AG04450 (cell line): ENCODE data around the gene PARP2. TPM values are rescaled to one million over a fixed set of nuclear protein-coding genes. Genes with fewer than 3 reads are reported as not detected.

Experiments
- CTCF ChIA-PET: fragments of 300-600, 350-600 bp; formaldehyde crosslinking; extraction: SDS; loops from one replicate; lab custom pipeline; 2022; ENCODE audit warnings: antibody characterized with exemption, inconsistent platforms; lab: Charles Lee
- POLR2A ChIA-PET: fragments of 350-600 bp; formaldehyde crosslinking; extraction: SDS; loops from one replicate; lab custom pipeline; 2021; ENCODE audit warnings: antibody characterized with exemption, inconsistent platforms; lab: Yijun Ruan, JAX
- DNase-seq: peaks from one replicate; pipeline ENCODE4 v3.0.0-alpha.2; 2011; ENCODE audit warnings: low read depth, low spot score
- H3K27ac ChIP-seq: one replicate; pipeline ENCODE4 v1.5.1; 2012; ENCODE audit warnings: low read depth, low read length, control low read depth
- H3K27me3 ChIP-seq: one replicate; pipeline ENCODE4 v1.6.0; 2012; ENCODE audit warnings: low read length; ENCODE audit not compliant: control insufficient read depth, insufficient read depth
- H3K4me3 ChIP-seq: 2 replicates; pipeline ENCODE4 v1.5.1; 2011; ENCODE audit warnings: mild to moderate bottlenecking, low read depth, low read length, control low read depth
- H3K9me3 ChIP-seq: 2 replicates; pipeline ENCODE4 v1.5.1; 2012; ENCODE audit warnings: low read length; ENCODE audit not compliant: control insufficient read depth, insufficient read depth
- polyA plus RNA-seq: library from polyadenylated mRNA; depleted of rRNA; stranded (reverse); fragments of >200 nt; gene quantifications from 2 replicates; pipeline ENCODE4 v1.2.3, GENCODE V29; 2011
- TF ChIP-seq, protein P1 (sequence below): IDR thresholded peaks from 2 replicates; pipeline ENCODE4 v1.5.1; 2011; ENCODE audit warnings: low read depth, low read length, control low read depth, inconsistent platforms

Gene PARP2
- polyA plus RNA-seq, 1 experiment: 12.3 TPM

DNA sequence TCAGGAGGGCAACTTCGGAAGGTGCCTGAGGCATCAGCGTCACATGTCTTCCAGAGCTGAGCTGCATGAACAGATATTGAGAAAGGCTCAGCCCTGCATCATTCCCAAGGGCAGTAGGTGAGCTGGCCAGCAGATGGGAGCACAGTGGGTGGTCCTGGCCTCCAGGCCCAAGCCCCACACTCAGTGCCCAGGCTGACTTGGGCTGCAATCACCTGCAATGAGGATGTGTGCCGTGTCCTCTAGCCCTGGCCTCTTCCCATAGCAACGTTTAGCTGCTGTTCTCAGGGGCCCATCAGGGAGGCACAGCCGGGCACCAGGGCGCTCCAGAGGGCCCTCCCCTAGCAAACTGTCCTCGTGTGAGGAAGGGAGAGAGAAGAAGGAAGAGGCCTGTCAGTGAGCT is 37.9 kb downstream of the PARP2 start:
- Histone ChIP-seq H3K4me3 (no peak overlapping the region), H3K27me3 (no peaks in the 10 kb centered on the region), H3K9me3 (no peaks in the 10 kb centered on the region), H3K27ac (no peak overlapping the region)
- ChIA-PET POLR2A (no interaction called here), CTCF (no interaction called here)
- DNase-seq: no peak
- TF ChIP-seq, protein P1, sequence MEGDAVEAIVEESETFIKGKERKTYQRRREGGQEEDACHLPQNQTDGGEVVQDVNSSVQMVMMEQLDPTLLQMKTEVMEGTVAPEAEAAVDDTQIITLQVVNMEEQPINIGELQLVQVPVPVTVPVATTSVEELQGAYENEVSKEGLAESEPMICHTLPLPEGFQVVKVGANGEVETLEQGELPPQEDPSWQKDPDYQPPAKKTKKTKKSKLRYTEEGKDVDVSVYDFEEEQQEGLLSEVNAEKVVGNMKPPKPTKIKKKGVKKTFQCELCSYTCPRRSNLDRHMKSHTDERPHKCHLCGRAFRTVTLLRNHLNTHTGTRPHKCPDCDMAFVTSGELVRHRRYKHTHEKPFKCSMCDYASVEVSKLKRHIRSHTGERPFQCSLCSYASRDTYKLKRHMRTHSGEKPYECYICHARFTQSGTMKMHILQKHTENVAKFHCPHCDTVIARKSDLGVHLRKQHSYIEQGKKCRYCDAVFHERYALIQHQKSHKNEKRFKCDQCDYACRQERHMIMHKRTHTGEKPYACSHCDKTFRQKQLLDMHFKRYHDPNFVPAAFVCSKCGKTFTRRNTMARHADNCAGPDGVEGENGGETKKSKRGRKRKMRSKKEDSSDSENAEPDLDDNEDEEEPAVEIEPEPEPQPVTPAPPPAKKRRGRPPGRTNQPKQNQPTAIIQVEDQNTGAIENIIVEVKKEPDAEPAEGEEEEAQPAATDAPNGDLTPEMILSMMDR: no peak

DNA sequence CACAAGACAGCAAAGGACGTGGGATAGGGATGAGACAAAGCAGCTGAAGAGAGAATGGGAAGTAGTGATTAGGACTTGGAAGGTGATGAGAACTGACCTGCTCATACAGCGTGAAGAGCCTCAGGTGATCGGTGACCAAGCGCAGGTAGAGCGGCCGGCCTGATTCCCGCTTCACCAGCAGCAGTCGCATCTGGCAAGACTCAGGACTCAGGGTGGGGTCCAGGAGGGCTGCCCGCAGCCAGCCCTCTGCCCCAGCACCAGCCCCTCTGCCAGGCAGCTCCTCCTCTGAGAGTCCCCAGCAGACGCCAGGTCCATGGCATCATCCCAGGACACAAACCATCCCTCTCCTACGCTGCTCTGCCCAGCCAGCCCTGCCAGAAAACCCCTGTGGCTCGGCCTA is 39.1 kb downstream of the PARP2 start:
- ChIA-PET CTCF (no interaction called here), POLR2A (no interaction called here)
- TF ChIP-seq, protein P1: no peak
- DNase-seq: no peak
- H3K27me3 ChIP-seq: no peaks in the 10 kb centered on the region
- H3K27ac ChIP-seq: no peak overlapping the region
- H3K4me3 ChIP-seq: no peak overlapping the region
- H3K9me3 ChIP-seq: no peaks in the 10 kb centered on the region

DNA sequence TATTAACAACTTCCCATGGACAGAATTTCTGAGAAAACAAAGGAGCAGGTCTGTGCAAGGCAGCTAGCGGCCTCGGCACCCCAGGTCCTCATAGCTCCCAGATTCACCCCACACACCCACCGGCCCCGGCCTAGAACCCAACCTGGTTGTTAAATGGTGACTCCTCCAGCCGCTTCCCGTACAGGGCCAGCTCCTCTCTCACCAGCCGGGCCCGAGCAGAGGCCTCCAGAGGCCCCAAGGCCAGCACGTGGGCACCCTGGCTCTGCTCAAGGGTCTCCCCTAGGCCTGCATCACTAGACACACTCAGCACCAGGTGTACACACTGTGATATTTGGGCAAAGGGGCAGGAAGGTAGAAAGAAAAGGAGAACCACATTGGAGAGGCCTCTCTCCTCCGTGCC is 39.6 kb downstream of the PARP2 start:
- ChIA-PET POLR2A (no interaction called here), CTCF (no interaction called here)
- DNase-seq: no peak
- TF ChIP-seq, protein P1: no peak
- Histone ChIP-seq H3K9me3 (no peaks in the 10 kb centered on the region), H3K27ac (no peak overlapping the region), H3K27me3 (no peaks in the 10 kb centered on the region), H3K4me3 (no peak overlapping the region)

DNA sequence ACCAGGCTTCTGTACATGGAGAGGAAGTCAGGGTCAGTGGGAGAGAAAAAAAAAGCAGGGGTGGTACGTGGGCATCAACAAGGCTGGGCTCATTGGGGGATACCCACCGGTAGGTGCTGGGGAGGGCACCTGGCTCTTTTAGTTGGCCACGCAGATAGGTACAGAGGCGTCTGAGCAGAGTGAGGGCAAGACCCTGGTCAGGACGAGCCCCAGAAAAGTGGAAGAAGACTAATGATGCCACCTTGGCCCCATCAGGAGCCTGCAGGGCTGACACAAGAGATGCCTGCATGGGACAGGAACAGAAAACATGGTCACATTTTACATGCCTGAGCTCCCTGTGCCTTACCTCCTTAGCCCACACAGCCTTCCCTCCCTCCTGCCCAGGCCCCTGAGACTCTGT is 40.2 kb downstream of the PARP2 start:
- POLR2A ChIA-PET: no interaction called here
- no peak for DNase-seq
- Histone ChIP-seq H3K27ac (no peak overlapping the region), H3K27me3 (no peaks in the 10 kb centered on the region), H3K9me3 (no peaks in the 10 kb centered on the region), H3K4me3 (no peak overlapping the region)
- CTCF ChIA-PET: no interaction called here
- TF ChIP-seq, protein P1: no peak

DNA sequence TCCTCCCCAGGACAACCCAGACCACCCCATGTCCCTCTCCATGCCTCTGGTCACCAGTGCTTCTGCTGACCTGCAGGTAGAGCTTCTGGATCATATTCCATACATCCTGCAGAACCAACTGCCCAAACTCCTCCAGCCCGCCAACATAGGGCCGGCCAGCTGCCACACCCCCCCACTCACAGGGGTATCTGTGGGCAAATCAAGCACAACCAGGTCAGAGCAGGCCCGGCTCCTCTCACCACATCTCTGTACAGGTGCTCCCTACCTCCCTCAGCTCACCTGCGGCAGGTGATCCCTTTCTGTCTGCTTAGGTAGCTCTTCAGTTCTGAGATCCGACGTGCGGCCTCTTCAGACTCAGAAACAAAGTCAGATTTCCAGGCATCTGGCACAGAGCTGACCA is 40.9 kb downstream of the PARP2 start:
- H3K9me3 ChIP-seq: no peaks in the 10 kb centered on the region
- H3K4me3 ChIP-seq: no peak overlapping the region
- H3K27me3 ChIP-seq: no peaks in the 10 kb centered on the region
- TF ChIP-seq, protein P1: no peak
- no peak for DNase-seq
- ChIA-PET CTCF (no interaction called here), POLR2A (no interaction called here)
- no peak overlapping the region for H3K27ac ChIP-seq
